Kidney epithelial cell (primary cell): ENCODE data around the gene AIPL1. TPM values are rescaled to one million over a fixed set of nuclear protein-coding genes. Genes with fewer than 3 reads are reported as not detected.

ENCODE experiments used
- DNase-seq: peaks from one replicate; pipeline ENCODE4 v3.0.0-alpha.2; 2010; ENCODE audit warnings: low read depth
- H3K27me3 ChIP-seq: 2 replicates; pipeline ENCODE4 v1.6.0; 2011; ENCODE audit warnings: low read length; ENCODE audit not compliant: control insufficient read depth, insufficient read depth
- H3K36me3 ChIP-seq: 2 replicates; pipeline ENCODE4 v1.5.1; 2011; ENCODE audit warnings: low read length; ENCODE audit not compliant: control insufficient read depth, insufficient read depth
- H3K4me3 ChIP-seq: 2 replicates; pipeline ENCODE4 v1.5.1; 2011; ENCODE audit warnings: low read depth, mild to moderate bottlenecking, control low read depth, low read length
- CTCF ChIP-seq: IDR thresholded peaks from 2 replicates; pipeline ENCODE4 v1.5.1; 2011; ENCODE audit warnings: mild to moderate bottlenecking, moderate library complexity, low read length, control low read depth, inconsistent platforms; ENCODE audit not compliant: insufficient read depth, poor library complexity, severe bottlenecking
- total RNA-seq: library from RNA; depleted of rRNA; stranded (reverse); fragments of >200 nt; gene quantifications from 2 replicates; pipeline ENCODE4 v1.2.3, GENCODE V29; 2015

AIPL1 gene
- total RNA-seq, 1 donor from 2014 or later = not detected

DNA sequence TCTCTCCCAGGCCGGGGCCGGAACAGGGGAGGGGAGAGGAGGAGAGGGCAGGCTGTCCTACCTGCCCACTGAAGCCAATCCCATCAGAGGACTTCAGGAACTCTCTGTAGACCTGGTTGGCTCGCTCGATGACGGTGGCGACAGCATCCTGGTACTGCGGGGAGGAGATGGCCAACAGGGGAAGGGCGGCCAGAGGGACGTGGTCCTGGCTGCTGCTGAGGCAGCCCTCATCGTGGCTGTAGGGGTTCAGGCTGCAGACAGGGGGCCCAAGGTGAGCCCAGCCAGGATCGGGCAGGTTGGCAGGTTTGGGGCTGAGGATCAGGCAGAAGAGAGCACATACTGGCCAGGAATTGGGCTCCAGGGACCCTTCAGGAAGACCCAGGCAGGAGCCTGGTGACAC lies 43.6 kb upstream of the AIPL1 start:
- no peak for DNase-seq
- TF ChIP-seq CTCF = no peak
- Histone ChIP-seq H3K27me3 (peaks cover 6% of the 10 kb centered on the region), H3K36me3 (no peaks in the 10 kb centered on the region), H3K4me3 (no peak overlapping the region)

DNA sequence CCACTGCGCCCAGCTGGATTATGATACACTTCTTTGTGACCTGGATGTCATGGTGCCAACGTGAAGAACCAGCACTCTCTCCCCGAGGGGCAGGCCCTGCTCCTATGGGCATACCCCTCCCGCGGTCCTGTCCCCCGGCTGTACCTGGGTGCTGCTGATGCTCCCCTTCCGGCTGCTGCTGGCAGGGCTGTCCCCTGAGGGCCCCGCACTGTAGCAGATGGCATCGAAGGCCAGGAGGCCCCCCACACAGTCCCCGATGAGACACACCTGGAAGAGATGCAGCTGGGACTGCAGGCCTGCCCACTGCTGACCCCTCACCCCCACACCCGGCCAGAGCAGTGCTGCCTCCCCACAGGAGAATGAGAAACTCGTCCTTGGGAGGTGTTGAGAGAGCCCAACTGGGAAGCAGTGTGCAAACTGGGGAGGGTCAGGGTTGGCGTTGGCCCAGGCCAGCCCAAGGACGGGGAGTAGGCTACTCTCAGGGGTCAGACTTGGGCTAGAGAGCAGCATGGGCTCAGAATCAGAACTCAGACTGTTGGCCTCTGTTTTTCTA lies 43.0 kb upstream of the AIPL1 start:
- H3K4me3 ChIP-seq = no peak overlapping the region
- H3K36me3 ChIP-seq = no peaks in the 10 kb centered on the region
- TF ChIP-seq CTCF = no peak
- DNase-seq = no peak
- H3K27me3 ChIP-seq = peaks cover 6% of the 10 kb centered on the region

DNA sequence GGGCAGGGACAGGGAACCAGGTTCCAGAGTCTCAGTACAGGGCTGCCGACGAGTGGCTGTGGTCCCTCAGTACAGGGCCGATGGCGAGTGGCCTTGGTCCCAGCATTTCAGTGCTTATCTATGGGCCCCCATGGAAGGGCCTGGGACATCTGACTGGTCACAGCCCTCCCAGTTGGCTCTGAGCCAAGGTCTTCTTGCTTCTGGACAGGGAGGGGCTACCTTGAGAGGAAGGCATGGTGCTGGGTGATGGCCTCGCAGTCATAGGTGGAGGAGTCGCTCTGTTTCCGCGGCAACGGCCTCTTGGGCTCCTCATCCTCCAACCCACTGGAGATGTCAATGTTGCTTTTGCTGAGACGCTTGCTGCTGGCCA lies 41.9 kb upstream of the AIPL1 start:
- Histone ChIP-seq H3K36me3 (no peaks in the 10 kb centered on the region), H3K27me3 (peaks cover 6% of the 10 kb centered on the region), H3K4me3 (no peak overlapping the region)
- no peak for DNase-seq
- TF ChIP-seq CTCF = no peak

DNA sequence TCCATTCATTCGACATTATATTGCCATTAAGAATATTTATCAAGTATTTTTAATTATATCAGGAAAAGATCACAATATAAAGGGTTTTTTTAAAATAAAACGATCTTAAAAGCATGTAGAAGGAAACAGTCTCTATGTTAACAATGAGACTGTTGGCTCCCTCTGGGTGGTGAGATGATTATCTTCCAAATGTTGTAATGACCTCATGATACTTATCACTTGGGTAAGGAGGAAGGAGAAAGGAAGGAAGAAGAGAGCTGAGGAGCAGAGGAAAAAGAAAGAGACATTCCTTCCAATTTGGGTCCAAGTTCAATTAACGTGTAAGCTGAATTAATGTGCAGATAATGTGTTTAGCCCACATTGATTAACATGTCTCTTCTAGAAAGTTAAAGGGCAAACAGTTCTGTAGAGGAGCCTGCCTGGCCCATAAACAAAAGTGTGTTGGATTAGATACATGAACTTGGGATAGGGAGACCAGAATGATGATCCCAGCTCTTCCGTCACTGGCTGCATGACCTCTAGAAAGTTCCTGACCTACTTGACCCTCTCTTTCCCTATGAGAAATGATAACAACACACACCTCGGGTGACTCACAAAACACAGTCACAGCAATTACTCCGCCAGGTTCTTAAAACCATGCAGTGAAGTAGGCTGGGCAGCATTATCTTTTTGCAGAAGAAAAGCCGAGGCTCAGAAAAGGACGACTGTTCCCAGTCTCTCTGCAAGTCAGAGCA lies 41.3 kb upstream of the AIPL1 start:
- no peaks in the 10 kb centered on the region for H3K36me3 ChIP-seq
- DNase-seq = no peak
- H3K27me3 ChIP-seq = peaks cover 6% of the 10 kb centered on the region
- no peak overlapping the region for H3K4me3 ChIP-seq
- TF ChIP-seq CTCF = no peak

GRCh38 chr17:6475411-6475810 lies 40.5 kb upstream of the AIPL1 start:
- H3K4me3 ChIP-seq = no peak overlapping the region
- no peaks in the 10 kb centered on the region for H3K36me3 ChIP-seq
- no peak for TF ChIP-seq CTCF
- peaks cover 2% of the 10 kb centered on the region for H3K27me3 ChIP-seq
- DNase-seq = no peak

GRCh38 chr17:6474906-6475305 lies 40.0 kb upstream of the AIPL1 start:
- no peak for TF ChIP-seq CTCF
- no peak for DNase-seq
- H3K36me3 ChIP-seq = no peaks in the 10 kb centered on the region
- H3K4me3 ChIP-seq = no peak overlapping the region
- H3K27me3 ChIP-seq = no peaks in the 10 kb centered on the region
